Measurements from ENCODE around the gene TMEM243.
A peak's percentile ranks its signal among the peaks of the same experiment; 100 is the strongest.

TMEM243 gene

GRCh38 chr7:87170828-87171227 lies 48.7 kb downstream of the TMEM243 start:
- FAIRE-seq: no peak
- no peak for DNase-seq (ENCODE audit: insufficient read length, low spot score)

GRCh38 chr7:87164433-87164832 lies 55.1 kb downstream of the TMEM243 start:
- FAIRE-seq (no peak), DNase-seq (ENCODE audit: insufficient read length, low spot score) (no peak)

GRCh38 chr7:87159538-87159937 lies 60.0 kb downstream of the TMEM243 start:
- DNase-seq (ENCODE audit: insufficient read length, low spot score) (no peak), FAIRE-seq (no peak)

- no peak for FAIRE-seq
These were observed 62.8 kb downstream of the TMEM243 start for GRCh38 chr7:87156709-87157108.

GRCh38 chr7:87155788-87156187 lies 63.7 kb downstream of the TMEM243 start:
- no peak for FAIRE-seq
- DNase-seq (ENCODE audit: insufficient read length, low spot score): no peak

More at GRCh38 chr7:87156709-87157108, 62.8 kb downstream of the TMEM243 start:
- DNase-seq (ENCODE audit: insufficient read length, low spot score): no peak

- peak; percentile 14 for FAIRE-seq
- DNase-seq (ENCODE audit: insufficient read length, low spot score): no peak
These were observed 65.0 kb downstream of the TMEM243 start for GRCh38 chr7:87154569-87154968.

- FAIRE-seq (peak; percentile 40), DNase-seq (ENCODE audit: insufficient read length, low spot score) (no peak)
These were observed 65.4 kb downstream of the TMEM243 start for GRCh38 chr7:87154166-87154565.

- FAIRE-seq (no peak), DNase-seq (ENCODE audit: insufficient read length, low spot score) (no peak)
These were observed 66.5 kb downstream of the TMEM243 start for GRCh38 chr7:87152897-87153641.

- peak; percentile 96 for FAIRE-seq
- DNase-seq (ENCODE audit: insufficient read length, low spot score): peak; percentile 70
These were observed 67.2 kb downstream of the TMEM243 start, which contains the start of gene DMTF1 for GRCh38 chr7:87152112-87152896. Gene DMTF1, plus strand, starts transcription at chr7:87152453. Its CDS starts 12,489 bp downstream, at chr7:87164942.

- DNase-seq (ENCODE audit: insufficient read length, low spot score): no peak
- FAIRE-seq: no peak
These were observed 67.8 kb downstream of the TMEM243 start for GRCh38 chr7:87151729-87152111.

GRCh38 chr7:87151002-87151728 lies 68.4 kb downstream of the TMEM243 start:
- DNase-seq (ENCODE audit: insufficient read length, low spot score): no peak
- FAIRE-seq: peak; percentile 49

- FAIRE-seq (peak; percentile 64), DNase-seq (ENCODE audit: insufficient read length, low spot score) (no peak)
These were observed 71.1 kb downstream of the TMEM243 start for GRCh38 chr7:87148332-87148955.

- no peak for FAIRE-seq
These were observed 72.0 kb downstream of the TMEM243 start for GRCh38 chr7:87147500-87147899.

GRCh38 chr7:87146740-87147386 lies 72.7 kb downstream of the TMEM243 start:
- no peak for DNase-seq (ENCODE audit: insufficient read length, low spot score)
- no peak for FAIRE-seq

More at GRCh38 chr7:87147500-87147899, 72.0 kb downstream of the TMEM243 start:
- no peak for DNase-seq (ENCODE audit: insufficient read length, low spot score)
